Activated CD8-positive, alpha-beta memory T cell treated with anti-CD3 and anti-CD28 coated beads, Interleukin-2, amount 50 U/mL, for 1 hour (primary cell): ENCODE data around the gene PTX4.

Source experiments
- DNase-seq: peaks from one replicate; pipeline ENCODE4 v3.0.0-alpha.2; 2020; ENCODE audit errors: extremely low read depth

PTX4 gene

GRCh38 chr16:1523581-1524245, 35.0 kb upstream of the PTX4 start:
- DNase-seq: no peak

- DNase-seq: no peak
Measured at GRCh38 chr16:1520461-1520860, 31.7 kb upstream of the PTX4 start.

- DNase-seq: no peak
Measured at GRCh38 chr16:1519831-1520230, 31.1 kb upstream of the PTX4 start.

- no peak for DNase-seq
Measured at GRCh38 chr16:1518626-1519135, 29.9 kb upstream of the PTX4 start.

- DNase-seq: no peak
Measured at GRCh38 chr16:1514507-1514906, 25.8 kb upstream of the PTX4 start.

GRCh38 chr16:1512774-1513173, 24.0 kb upstream of the PTX4 start:
- no peak for DNase-seq

GRCh38 chr16:1511662-1512569, 23.2 kb upstream of the PTX4 start:
- no peak for DNase-seq

- no peak for DNase-seq
Measured at GRCh38 chr16:1510941-1511351, 22.2 kb upstream of the PTX4 start.

GRCh38 chr16:1510272-1510671, 21.5 kb upstream of the PTX4 start:
- DNase-seq: no peak

- no peak for DNase-seq
Measured at GRCh38 chr16:1509307-1510221, 20.8 kb upstream of the PTX4 start.

- DNase-seq: no peak
Measured at GRCh38 chr16:1508494-1509187, 19.9 kb upstream of the PTX4 start.

- DNase-seq: no peak
Measured at GRCh38 chr16:1506494-1507213, 17.9 kb upstream of the PTX4 start.

GRCh38 chr16:1505912-1506311, 17.2 kb upstream of the PTX4 start:
- DNase-seq: no peak

GRCh38 chr16:1505073-1505844, 16.5 kb upstream of the PTX4 start:
- DNase-seq: no peak

- no peak for DNase-seq
Measured at GRCh38 chr16:1503110-1503955, 14.6 kb upstream of the PTX4 start.

- no peak for DNase-seq
Measured at GRCh38 chr16:1502092-1503004, 13.6 kb upstream of the PTX4 start.

- DNase-seq: no peak
Measured at GRCh38 chr16:1501630-1502029, 12.9 kb upstream of the PTX4 start.
